Gastroesophageal sphincter (tissue), 4 donors: ENCODE results near the gene COL25A1. TPM values are rescaled to one million over a fixed set of nuclear protein-coding genes. Genes with fewer than 3 reads are reported as not detected.

ENCODE experiments used
- ATAC-seq: fragments of 150-250 bp; one replicate; pipeline ENCODE4 v1.9.1; 2016; ENCODE audit warnings: mild to moderate bottlenecking, moderate library complexity
- H3K27ac ChIP-seq, 4 donors: fragments of 200-600 bp; sonication (generic) in 3 of 4; 1 replicate in 3 of 4; 2 replicates in 1 of 4; pipeline ENCODE4 v1.5.1; 2016 to 2019
- H3K27me3 ChIP-seq: fragments of 200-600 bp; sonication (generic); one replicate; pipeline ENCODE4 v1.5.1; 2019
- H3K36me3 ChIP-seq, 2 donors: fragments of 200-600 bp; sonication (generic); one replicate each; pipeline ENCODE4 v1.5.1; 2019; ENCODE audit warnings: control low read depth in 1 of 2
- H3K4me1 ChIP-seq, 3 donors: fragments of 200-600 bp; sonication (generic); 1 replicate in 2 of 3; 2 replicates in 1 of 3; pipeline ENCODE4 v1.5.1; 2016 to 2019; ENCODE audit warnings: control low read depth in 2 of 3
- H3K4me3 ChIP-seq, 2 donors: fragments of 200-600 bp; sonication (generic); one replicate each; pipeline ENCODE4 v1.5.1; 2019; ENCODE audit warnings: mild to moderate bottlenecking in 1 of 2, moderate library complexity in 1 of 2
- H3K9me3 ChIP-seq, 3 donors: fragments of 200-600 bp; sonication (generic); one replicate each; pipeline ENCODE4 v1.5.1; 2017 to 2019; ENCODE audit warnings: control low read depth in 2 of 3
- EP300 ChIP-seq: sonication (generic); formaldehyde crosslinking; IDR thresholded peaks from one replicate; pipeline ENCODE4 v1.6.1; 2017; ENCODE audit warnings: antibody characterized with exemption, mild to moderate bottlenecking
- POLR2A ChIP-seq, 2 donors: fragments of 450-650 bp; IDR thresholded peaks; one replicate each; pipeline ENCODE4 v1.6.1; 2017; ENCODE audit warnings: antibody characterized with exemption in 2 of 2, mild to moderate bottlenecking in 2 of 2, moderate library complexity in 1 of 2
- POLR2AphosphoS5 ChIP-seq: sonication (generic); formaldehyde crosslinking; IDR thresholded peaks from one replicate; pipeline ENCODE4 v1.6.1; 2017; ENCODE audit warnings: antibody characterized with exemption
- WGBS, 2 donors: methylation state at CpG; one replicate each; pipeline ENCODE4 v1.1.5; 2018; ENCODE audit warnings: low coverage in 1 of 2; 5-methylcytosine and 5-hydroxymethylcytosine counted together
- total RNA-seq, 4 donors: library from RNA; depleted of rRNA; stranded (reverse); fragments of >200 nt; gene quantifications; one replicate each; pipeline ENCODE4 v1.1.0, GENCODE V29; 2016
- TF ChIP-seq, protein P1 (sequence below), 4 experiments: fragments of 200-600 bp in 2 of 4; fragments of 450-650 bp in 2 of 4; sonication (generic) in 1 of 4; IDR thresholded peaks; one replicate each; pipeline ENCODE4 v1.5.1; 2017 to 2019; ENCODE audit warnings: antibody characterized with exemption in 4 of 4, mild to moderate bottlenecking in 2 of 4, moderate library complexity in 2 of 4

Gene COL25A1
- total RNA-seq, 4 donors from 2014 or later: 0.40 to 1.8 (median 1.0) TPM

DNA sequence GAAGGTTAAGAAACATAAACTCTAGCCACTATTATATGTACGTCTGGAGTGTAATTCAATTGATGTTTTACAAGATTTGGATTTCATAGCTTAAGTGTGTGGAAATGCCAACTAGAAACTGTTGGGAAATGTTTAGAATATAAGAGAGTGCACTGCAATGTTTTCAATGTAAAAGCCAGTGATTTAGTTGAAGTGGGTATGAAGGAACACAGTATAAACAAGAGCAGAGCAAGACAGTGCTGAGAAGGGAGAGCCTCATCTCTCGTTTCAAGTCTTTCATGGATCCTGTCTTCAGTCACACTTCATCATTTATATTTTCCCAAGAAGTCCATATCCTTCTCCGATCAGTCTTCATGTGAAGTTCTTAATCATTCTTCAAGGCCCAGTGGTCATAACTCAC is 375.7 kb downstream of the COL25A1 start:
- WGBS, 2 donors: 57 to 80% methylated on average over 3 of the region's 3 CpGs
- Histone ChIP-seq H3K27me3 (no peaks in the 10 kb centered on the region), H3K9me3 (no peaks in the 10 kb centered on the region), H3K4me1 (no peaks in the 10 kb centered on the region), H3K36me3 (no peaks in the 10 kb centered on the region), H3K27ac (no peak overlapping the region), H3K4me3 (no peak overlapping the region)
- ATAC-seq: no peak
- TF ChIP-seq EP300 (no peak), POLR2A (IDR thresholded peaks at IDR 0.05) (no peak), POLR2AphosphoS5 (no peak)
- TF ChIP-seq, protein P1, sequence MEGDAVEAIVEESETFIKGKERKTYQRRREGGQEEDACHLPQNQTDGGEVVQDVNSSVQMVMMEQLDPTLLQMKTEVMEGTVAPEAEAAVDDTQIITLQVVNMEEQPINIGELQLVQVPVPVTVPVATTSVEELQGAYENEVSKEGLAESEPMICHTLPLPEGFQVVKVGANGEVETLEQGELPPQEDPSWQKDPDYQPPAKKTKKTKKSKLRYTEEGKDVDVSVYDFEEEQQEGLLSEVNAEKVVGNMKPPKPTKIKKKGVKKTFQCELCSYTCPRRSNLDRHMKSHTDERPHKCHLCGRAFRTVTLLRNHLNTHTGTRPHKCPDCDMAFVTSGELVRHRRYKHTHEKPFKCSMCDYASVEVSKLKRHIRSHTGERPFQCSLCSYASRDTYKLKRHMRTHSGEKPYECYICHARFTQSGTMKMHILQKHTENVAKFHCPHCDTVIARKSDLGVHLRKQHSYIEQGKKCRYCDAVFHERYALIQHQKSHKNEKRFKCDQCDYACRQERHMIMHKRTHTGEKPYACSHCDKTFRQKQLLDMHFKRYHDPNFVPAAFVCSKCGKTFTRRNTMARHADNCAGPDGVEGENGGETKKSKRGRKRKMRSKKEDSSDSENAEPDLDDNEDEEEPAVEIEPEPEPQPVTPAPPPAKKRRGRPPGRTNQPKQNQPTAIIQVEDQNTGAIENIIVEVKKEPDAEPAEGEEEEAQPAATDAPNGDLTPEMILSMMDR (IDR thresholded peaks at IDR 0.05): no peak

DNA sequence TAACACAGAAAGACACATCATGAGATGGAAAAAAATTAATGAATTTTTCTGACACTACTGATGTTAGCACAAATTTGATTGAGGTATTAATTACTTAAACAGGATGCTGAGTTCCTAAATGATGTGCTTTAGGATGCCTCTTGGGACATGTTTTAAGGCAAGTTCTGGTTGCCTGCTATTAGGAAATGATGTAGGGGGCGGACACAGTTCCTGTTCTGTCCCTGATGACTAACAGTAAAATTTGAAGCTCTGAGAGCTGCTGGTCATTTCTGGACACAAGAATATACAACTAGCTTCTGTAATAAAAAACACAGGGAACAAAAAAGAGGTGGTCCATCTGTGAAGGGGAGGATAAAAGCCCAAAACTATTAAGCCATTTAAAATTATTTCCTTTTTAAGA is 376.4 kb downstream of the COL25A1 start:
- TF ChIP-seq POLR2A (IDR thresholded peaks at IDR 0.05) (no peak), POLR2AphosphoS5 (no peak), EP300 (no peak)
- TF ChIP-seq, protein P1 (IDR thresholded peaks at IDR 0.05): no peak
- H3K36me3 ChIP-seq: no peaks in the 10 kb centered on the region
- no peaks in the 10 kb centered on the region for H3K4me1 ChIP-seq
- H3K27me3 ChIP-seq: no peaks in the 10 kb centered on the region
- no peak overlapping the region for H3K4me3 ChIP-seq
- no peak overlapping the region for H3K27ac ChIP-seq
- H3K9me3 ChIP-seq: no peaks in the 10 kb centered on the region
- WGBS, 2 donors: 60 to 78% methylated on average over 1 of the region's 1 CpG
- ATAC-seq: no peak

DNA sequence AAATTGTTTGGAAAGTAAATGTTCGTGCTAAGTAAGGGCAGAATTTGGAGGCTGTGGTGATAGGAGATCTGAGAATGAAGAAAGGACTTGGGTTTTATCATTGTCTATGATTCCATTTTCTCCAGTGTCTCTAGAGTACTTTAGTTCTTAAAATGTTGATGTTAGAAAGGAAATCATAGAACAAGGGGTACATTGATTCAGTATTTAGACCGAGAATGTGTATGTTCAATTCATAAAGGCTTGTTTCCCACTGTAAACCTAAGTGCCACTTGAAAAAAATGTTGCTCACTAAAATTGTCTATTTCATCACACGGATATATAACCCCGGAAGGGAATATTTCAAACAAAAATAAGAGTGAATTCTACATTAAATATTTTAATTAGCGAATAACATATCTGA is 380.3 kb downstream of the COL25A1 start:
- WGBS, 2 donors: 80 to 100% methylated on average over 2 to 5 of the region's 5 CpGs
- Histone ChIP-seq H3K27me3 (no peaks in the 10 kb centered on the region), H3K4me3 (no peak overlapping the region), H3K36me3 (no peaks in the 10 kb centered on the region), H3K4me1 (no peaks in the 10 kb centered on the region), H3K9me3 (no peaks in the 10 kb centered on the region), H3K27ac (no peak overlapping the region)
- no peak for ATAC-seq
- TF ChIP-seq POLR2A (IDR thresholded peaks at IDR 0.05) (no peak), POLR2AphosphoS5 (no peak), EP300 (no peak)
- TF ChIP-seq, protein P1 (IDR thresholded peaks at IDR 0.05): no peak

DNA sequence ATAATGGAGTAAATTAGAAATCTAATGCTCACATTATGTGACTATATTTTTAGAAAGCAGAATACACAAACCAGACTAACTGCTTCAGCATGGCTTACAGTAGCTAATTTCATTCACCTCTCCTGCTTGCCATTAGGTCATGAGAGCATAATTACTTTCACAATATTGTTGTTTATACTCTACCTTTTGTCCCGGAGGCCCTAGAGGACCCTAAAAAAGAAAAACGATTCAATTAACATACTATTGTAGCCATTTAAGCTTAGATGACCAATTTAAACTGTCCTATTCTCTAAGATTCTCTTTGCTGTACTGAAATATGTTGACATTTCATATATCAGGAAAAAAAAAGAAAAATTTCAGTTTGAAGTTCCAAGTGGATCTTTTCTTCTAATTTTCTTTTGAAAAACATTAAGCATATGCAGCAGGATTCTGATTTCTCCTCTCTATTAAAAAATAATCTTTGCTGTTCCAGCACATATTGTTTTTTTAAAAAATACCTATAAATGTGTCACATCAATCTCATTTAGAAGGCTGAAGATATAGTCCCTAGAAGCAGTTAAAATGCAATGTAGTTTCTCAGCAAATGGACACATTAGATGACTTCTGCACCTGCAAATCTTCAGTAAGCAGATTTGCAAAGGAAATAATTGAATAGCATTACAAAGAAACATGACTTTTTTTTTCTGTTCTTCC is 381.9 kb downstream of the COL25A1 start:
- H3K4me3 ChIP-seq: no peak overlapping the region
- ATAC-seq: no peak

More for the DNA sequence above, 381.9 kb downstream of the COL25A1 start:
- Histone ChIP-seq H3K9me3 (no peaks in the 10 kb centered on the region), H3K4me1 (no peaks in the 10 kb centered on the region), H3K27me3 (no peaks in the 10 kb centered on the region), H3K36me3 (no peaks in the 10 kb centered on the region), H3K27ac (no peak overlapping the region)
- WGBS, 2 donors: 69 to 70% methylated on average over 2 of the region's 2 CpGs
- no peak for TF ChIP-seq EP300
- TF ChIP-seq POLR2AphosphoS5: no peak
- no peak for TF ChIP-seq POLR2A (IDR thresholded peaks at IDR 0.05)
- TF ChIP-seq, protein P1 (IDR thresholded peaks at IDR 0.05): no peak
